SJCRH30 (cell line): ENCODE data around the gene CDC42EP2. TPM values are rescaled to one million over a fixed set of nuclear protein-coding genes. Genes with fewer than 3 reads are reported as not detected.

Experiments
- DNase-seq, 2 experiments: peaks; one replicate each; pipeline ENCODE4 v3.0.0-alpha.2; 2015 to 2020
- H3K27ac ChIP-seq: fragments of 250-450 bp; sonication (Bioruptor Pico); 2 replicates; pipeline ENCODE4 v1.5.1; 2020; ENCODE audit warnings: mild to moderate bottlenecking, moderate library complexity
- H3K27me3 ChIP-seq: fragments of 250-450 bp; sonication (Bioruptor Pico); 2 replicates; pipeline ENCODE4 v1.5.1; 2020; ENCODE audit warnings: mild to moderate bottlenecking, moderate library complexity
- H3K36me3 ChIP-seq: fragments of 250-450 bp; sonication (Bioruptor Pico); 2 replicates; pipeline ENCODE4 v1.5.1; 2020; ENCODE audit warnings: mild to moderate bottlenecking, moderate library complexity
- H3K4me1 ChIP-seq: fragments of 250-450 bp; sonication (Bioruptor Pico); 2 replicates; pipeline ENCODE4 v1.5.1; 2020; ENCODE audit warnings: mild to moderate bottlenecking, moderate library complexity
- H3K4me3 ChIP-seq: fragments of 250-450 bp; sonication (Bioruptor Pico); 2 replicates; pipeline ENCODE4 v1.5.1; 2020; ENCODE audit warnings: mild to moderate bottlenecking, moderate library complexity
- H3K9me3 ChIP-seq: fragments of 250-450 bp; sonication (Bioruptor Pico); replicated peaks from 2 replicates; pipeline ENCODE4 v1.5.1; 2020; ENCODE audit warnings: mild to moderate bottlenecking, moderate library complexity
- total RNA-seq: library from RNA; depleted of rRNA; stranded (reverse); fragments of >200 nt; shearing (Covaris generic); gene quantifications from 2 replicates; pipeline ENCODE4 v1.2.3, GENCODE V29; 2014

The CDC42EP2 gene
- total RNA-seq, 1 experiment from 2014 or later = 5.6 TPM

DNA sequence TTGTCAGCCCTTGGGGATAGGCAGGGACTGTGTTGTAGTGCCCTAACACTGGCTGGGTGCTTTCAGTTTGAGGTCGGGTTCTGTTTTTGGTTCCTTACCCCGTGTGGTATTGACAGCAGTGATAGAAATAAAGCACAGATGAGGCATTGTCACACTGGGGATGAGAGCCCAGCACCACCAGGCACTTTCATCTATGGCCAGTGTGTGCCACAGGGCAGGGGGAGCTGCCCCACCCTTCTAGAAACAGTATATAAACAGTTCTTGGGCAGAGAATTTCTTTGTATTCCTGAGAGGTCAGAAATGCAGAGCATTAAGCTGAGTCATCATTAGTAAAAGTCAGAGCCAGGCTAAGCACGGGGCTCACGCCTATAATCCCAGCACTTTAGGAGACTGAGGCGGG is 23.1 kb upstream of the CDC42EP2 start:
- H3K4me1 ChIP-seq = peaks cover 70% of the 10 kb centered on the region
- peak in 1 of 2 experiments; percentile 33 for DNase-seq
- H3K4me3 ChIP-seq = no peak overlapping the region
- H3K9me3 ChIP-seq = no peaks in the 10 kb centered on the region
- peak overlapping the region; percentile 79 for H3K27ac ChIP-seq
- peaks cover 49% of the 10 kb centered on the region for H3K36me3 ChIP-seq
- no peaks in the 10 kb centered on the region for H3K27me3 ChIP-seq

DNA sequence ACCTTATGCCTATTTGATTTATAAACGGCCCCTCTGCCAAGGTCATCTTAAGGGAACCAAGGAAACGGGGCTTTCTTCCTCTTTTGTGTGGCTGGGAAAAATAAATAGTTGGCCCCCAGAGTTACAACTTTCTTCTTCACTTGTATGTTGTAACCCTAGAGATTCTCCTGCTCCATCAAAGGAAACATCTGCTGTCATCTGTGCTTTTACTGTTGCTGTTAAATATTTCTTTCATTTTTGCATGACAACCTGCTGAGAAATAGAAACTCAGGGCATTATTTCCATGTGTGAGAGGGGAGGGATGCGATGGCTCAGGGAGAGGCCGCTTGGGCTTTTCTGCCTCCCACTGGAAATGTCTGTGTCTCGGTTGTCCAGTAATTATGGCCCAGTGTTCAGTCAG is 21.8 kb upstream of the CDC42EP2 start:
- DNase-seq = no peak
- H3K4me1 ChIP-seq = peaks cover 77% of the 10 kb centered on the region
- peaks cover 44% of the 10 kb centered on the region for H3K36me3 ChIP-seq

DNA sequence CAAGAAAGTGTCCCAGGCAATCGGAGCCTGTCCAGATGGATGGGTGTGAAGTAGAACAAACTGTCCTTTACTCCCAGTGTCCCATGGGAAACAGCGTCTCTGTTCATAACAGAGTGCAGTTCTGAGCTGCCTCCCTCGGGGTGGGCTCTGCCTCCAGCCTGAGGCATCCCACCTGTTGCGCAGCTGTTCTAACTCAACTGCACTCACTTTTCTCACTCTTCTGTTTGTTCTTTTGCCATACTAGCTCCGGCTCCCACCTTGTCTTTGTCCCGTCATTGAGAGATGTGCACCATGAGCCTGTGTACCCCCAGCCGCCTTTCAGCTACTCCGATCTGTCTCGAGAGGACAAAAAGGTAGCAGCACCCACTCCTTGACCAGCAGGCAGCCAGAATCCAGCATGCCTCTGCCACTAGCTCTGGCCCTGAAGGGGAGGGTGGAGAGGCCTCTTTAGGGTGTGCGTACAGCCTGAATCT is 20.7 kb upstream of the CDC42EP2 start:
- peaks cover 41% of the 10 kb centered on the region for H3K36me3 ChIP-seq
- peak; percentile 90 to 97 for DNase-seq
- peaks cover 79% of the 10 kb centered on the region for H3K4me1 ChIP-seq
- H3K9me3 ChIP-seq = no peaks in the 10 kb centered on the region
- no peaks in the 10 kb centered on the region for H3K27me3 ChIP-seq
- H3K4me3 ChIP-seq = no peak overlapping the region
- H3K27ac ChIP-seq = peak overlapping the region; percentile 79

More for the DNA sequence above, 21.8 kb upstream of the CDC42EP2 start:
- Histone ChIP-seq H3K9me3 (no peaks in the 10 kb centered on the region), H3K27me3 (no peaks in the 10 kb centered on the region), H3K4me3 (no peak overlapping the region), H3K27ac (peak overlapping the region; percentile 79)

DNA sequence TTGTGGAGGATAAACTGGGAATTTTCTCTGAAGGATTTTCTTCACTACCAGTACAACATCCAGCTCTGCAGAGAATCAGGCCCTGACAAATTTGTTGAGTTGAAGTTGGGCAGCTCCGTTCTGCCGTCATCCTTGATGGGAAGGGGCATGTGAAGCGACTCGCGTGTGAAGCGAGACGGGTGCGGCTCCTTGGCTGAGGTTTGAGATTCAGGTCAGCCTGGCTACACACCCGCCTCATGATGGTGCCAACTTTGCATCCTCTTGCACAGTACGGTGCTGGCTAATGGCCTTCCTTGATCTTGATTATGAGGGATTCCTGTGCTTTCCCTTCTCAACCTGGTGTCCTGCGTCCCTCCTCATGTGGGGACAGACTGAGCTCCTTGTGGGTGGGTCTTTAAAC is 19.7 kb upstream of the CDC42EP2 start:
- Histone ChIP-seq H3K36me3 (peaks cover 31% of the 10 kb centered on the region), H3K4me3 (no peak overlapping the region), H3K4me1 (peaks cover 75% of the 10 kb centered on the region), H3K27ac (no peak overlapping the region; the same call in 1 of the 2 replicates), H3K9me3 (no peaks in the 10 kb centered on the region), H3K27me3 (no peaks in the 10 kb centered on the region)
- no peak for DNase-seq

DNA sequence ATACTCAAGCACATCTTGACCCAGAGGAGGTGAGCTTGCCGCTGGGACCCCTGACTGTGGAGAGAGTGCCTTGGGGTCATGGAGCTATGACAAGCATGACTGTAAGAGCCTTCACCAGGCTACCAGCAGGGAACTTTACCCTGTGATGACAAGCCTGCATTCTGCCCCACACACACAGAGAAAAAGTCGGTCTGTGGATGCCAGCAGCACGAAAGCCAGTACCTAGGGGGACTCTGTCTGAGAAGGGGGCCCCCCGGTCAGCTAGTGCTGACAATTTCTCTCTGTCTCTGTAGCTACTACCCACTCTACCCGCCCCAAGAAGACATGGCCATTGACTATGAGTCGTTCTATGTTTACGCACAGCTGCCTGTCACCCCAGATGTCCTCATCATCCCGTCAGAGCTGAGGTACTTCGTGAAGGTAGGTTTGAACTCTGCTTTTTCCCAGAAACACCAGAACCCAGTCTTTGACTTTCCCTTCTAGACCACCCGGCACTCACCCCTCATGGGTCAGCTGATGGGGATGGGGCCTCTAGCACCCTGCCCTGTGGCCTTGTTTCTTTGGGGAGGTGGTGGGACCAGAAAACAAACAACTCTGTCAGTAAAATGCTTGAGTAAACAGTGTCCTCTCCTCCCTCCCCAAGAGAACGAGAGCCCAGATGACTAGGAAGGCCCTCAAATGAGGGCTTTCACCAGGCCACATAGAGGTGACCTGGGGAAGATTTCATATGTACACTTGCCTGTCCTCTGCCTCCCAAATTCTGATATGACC is 18.9 kb upstream of the CDC42EP2 start:
- no peak overlapping the region for H3K4me3 ChIP-seq
- H3K36me3 ChIP-seq = peaks cover 25% of the 10 kb centered on the region
- peaks cover 77% of the 10 kb centered on the region for H3K4me1 ChIP-seq
- H3K27me3 ChIP-seq = no peaks in the 10 kb centered on the region
- DNase-seq = no peak
- no peaks in the 10 kb centered on the region for H3K9me3 ChIP-seq
- H3K27ac ChIP-seq = no peak overlapping the region

DNA sequence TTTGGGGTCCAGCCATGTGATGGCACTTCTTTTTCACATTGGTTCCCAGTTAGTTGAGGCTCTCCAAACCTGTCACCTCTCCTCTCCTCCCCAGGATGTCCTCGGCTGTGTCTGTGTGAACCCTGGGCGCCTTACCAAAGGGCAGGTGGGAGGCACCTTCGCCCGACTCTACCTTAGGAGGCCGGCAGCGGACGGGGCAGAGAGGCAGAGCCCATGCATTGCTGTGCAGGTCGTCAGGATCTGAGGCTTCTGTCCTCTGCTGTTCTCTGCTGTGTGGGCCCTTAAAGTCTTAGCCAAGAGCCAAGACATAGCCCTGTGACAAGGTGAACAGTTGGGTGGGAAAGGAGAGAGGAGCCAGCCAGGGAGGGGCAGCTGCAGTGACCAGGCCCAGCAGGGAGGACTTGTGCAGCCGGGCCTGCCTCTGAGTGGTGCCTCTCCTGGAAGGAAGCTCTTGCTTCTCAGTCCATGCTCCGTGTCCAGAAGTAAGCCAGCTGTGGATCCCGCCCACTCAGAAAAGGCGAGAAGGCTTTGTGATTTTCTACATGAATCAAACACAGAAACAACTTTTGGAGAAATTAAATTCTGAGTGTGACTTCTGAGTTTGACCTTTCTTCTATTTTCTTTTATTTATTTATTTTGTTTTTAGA is 17.5 kb upstream of the CDC42EP2 start:
- peaks cover 22% of the 10 kb centered on the region for H3K36me3 ChIP-seq
- peaks cover 75% of the 10 kb centered on the region for H3K4me1 ChIP-seq
- no peaks in the 10 kb centered on the region for H3K9me3 ChIP-seq
- H3K27me3 ChIP-seq = no peaks in the 10 kb centered on the region
- no peak overlapping the region for H3K4me3 ChIP-seq
- DNase-seq = no peak
- no peak overlapping the region for H3K27ac ChIP-seq

DNA sequence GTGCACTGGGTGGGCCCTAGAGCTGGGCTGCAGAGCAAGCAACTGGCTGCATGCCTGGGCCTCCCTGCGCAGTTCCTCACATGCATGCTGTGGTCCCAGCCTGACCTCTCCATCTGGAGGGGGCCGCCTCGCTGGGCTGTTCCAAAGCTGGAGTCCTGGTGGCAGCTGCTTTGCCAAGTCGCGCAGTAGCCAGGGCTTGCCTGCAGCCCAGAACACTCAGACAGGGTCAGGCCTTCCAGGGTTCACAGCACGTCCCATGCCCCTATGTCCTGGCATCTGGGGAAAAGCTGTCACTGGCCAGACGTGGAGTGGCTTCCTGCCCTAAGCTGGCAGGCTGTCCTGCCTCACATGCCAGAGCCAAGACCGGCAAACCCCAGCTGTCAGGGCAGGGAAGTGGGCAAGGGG is 16.5 kb upstream of the CDC42EP2 start:
- Histone ChIP-seq H3K9me3 (no peaks in the 10 kb centered on the region), H3K4me3 (no peak overlapping the region), H3K27ac (peak overlapping the region; percentile 67), H3K4me1 (peaks cover 74% of the 10 kb centered on the region), H3K36me3 (peaks cover 22% of the 10 kb centered on the region), H3K27me3 (no peaks in the 10 kb centered on the region)
- peak; percentile 76 to 80 for DNase-seq

DNA sequence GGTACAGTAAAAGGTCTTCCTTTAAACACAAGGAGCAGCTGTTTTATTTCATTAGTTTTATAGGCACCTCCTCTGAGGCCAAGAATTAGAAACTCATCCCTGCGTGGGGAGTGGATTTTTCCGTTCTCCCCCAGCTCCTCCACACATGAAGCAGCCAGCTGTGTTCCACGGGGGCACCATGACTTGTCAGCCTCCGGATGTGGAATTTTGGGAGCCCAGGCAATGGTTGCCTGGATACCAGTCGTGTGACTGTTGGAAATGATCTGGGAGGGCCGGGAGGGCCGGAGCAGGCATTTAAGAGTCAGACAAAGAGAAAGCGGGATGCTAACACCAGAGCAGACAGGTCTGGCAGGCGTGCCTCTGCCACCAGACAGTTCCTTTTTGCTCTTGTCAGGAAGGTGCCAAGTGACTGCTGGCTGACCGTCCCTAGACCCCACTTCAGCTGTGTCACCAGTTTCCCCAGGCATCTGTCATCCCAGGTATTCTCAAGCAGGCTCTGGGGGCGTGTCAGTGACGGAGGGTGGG is 15.9 kb upstream of the CDC42EP2 start:
- H3K36me3 ChIP-seq = peaks cover 22% of the 10 kb centered on the region
- H3K27me3 ChIP-seq = no peaks in the 10 kb centered on the region
- H3K27ac ChIP-seq = peak overlapping the region; percentile 67
- H3K9me3 ChIP-seq = no peaks in the 10 kb centered on the region
- peaks cover 68% of the 10 kb centered on the region for H3K4me1 ChIP-seq
- DNase-seq = peak; percentile 31 to 50
- H3K4me3 ChIP-seq = no peak overlapping the region

DNA sequence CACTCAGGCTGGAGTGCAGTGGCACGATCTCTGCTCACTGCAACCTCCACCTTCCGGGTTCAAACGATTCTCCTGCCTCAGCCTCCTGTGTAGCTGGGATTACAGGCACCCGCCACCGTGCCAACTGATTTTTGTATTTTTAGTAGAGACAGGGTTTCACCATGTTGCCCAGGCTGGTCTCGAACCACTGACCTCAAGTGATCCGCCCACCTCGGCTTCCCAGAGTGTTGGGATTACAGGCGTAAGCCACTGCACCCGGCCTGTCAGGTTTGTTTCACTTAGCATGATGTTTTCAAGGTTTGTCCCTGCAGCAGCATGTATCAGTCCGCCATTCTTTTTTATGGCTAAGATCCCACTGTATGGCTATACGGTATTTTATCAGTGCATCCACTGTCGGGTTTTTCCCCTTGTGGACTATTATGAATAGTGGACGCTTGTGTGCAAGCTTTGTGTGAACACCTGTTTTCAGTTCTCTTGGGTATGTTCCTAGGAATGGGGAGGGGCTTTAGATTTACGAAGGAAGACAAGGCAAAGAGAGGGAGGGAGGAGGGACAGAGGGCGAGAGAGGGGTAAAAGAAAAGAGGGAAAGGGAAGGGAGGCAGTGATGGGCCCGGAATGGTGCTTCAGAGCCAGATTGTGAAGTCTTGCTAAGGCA is 13.9 kb upstream of the CDC42EP2 start:
- no peaks in the 10 kb centered on the region for H3K27me3 ChIP-seq
- peak overlapping the region; percentile 81 for H3K27ac ChIP-seq
- peaks cover 11% of the 10 kb centered on the region; the same call in 1 of the 2 replicates for H3K36me3 ChIP-seq
- H3K4me1 ChIP-seq = peaks cover 55% of the 10 kb centered on the region
- peak; percentile 74 to 93 for DNase-seq
- H3K9me3 ChIP-seq = no peaks in the 10 kb centered on the region
- H3K4me3 ChIP-seq = no peak overlapping the region

DNA sequence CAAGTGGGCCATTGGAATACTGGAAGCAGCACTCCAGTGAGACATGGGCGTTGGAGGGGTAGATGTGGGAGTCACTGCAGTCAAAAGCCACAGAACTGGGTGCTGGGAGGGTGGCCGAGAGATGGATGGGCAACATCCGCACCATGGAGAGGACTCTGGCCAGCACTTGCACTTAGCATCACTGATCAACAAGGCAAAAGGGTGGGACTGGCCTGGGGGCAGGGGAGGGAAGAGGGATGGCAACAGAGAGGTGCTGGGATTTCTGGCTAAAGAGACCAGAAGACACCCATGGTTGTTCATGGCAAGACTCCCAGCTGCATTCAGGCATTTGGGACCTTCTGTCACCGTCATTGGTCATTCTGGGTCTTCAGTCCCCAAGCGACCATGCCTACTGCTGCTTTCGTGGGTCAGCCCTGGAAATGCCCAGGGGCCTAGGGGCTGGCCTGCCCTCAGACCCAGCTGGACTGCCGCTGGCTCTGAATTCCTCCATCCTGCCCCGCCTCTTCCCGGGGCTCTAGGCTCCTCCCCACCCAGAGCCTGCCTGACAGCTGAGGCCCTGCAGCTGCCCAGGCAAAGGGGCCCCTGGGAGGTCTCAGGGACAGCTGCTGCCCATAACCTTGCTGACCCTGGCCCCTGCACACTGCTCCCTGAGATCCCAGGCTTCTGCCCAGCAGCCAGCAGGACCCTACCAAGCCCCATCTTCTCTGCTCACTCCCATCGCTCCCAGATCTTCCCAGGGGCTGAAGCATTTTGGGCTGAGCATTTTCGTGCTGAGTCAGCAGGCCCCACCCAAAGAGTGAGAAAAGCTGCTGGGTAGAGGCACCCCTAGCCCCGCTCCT is 13.0 kb upstream of the CDC42EP2 start:
- peak; percentile 96 to 97 for DNase-seq
- H3K36me3 ChIP-seq = peaks cover 6% of the 10 kb centered on the region; the same call in 1 of the 2 replicates
- no peaks in the 10 kb centered on the region for H3K9me3 ChIP-seq
- peaks cover 55% of the 10 kb centered on the region for H3K4me1 ChIP-seq
- H3K4me3 ChIP-seq = no peak overlapping the region
- H3K27me3 ChIP-seq = no peaks in the 10 kb centered on the region
- peak overlapping the region; percentile 81 for H3K27ac ChIP-seq

DNA sequence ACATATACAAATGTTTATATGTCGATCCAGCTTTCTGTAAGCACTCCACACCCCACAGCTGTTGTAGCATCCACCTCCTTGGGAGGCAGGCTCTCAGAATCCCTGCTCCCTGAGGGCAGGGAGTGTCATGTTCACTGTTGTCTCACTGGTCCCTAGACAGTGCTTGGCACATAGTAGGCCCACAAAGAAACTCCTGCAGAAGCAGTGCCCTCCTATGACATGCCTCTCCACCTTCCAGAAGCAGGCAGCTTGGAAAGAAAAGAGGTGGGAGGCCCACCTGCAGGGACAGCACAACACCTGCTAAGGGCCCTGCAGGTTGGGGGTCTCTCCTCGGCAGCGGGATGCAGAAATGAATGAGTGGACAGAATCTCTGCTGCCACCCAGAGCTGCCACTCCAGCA is 11.1 kb upstream of the CDC42EP2 start:
- H3K4me3 ChIP-seq = no peak overlapping the region
- DNase-seq = no peak
- no peaks in the 10 kb centered on the region; the same call in 1 of the 2 replicates for H3K36me3 ChIP-seq
- no peaks in the 10 kb centered on the region for H3K9me3 ChIP-seq
- H3K4me1 ChIP-seq = peaks cover 47% of the 10 kb centered on the region
- H3K27ac ChIP-seq = no peak overlapping the region
- H3K27me3 ChIP-seq = no peaks in the 10 kb centered on the region

DNA sequence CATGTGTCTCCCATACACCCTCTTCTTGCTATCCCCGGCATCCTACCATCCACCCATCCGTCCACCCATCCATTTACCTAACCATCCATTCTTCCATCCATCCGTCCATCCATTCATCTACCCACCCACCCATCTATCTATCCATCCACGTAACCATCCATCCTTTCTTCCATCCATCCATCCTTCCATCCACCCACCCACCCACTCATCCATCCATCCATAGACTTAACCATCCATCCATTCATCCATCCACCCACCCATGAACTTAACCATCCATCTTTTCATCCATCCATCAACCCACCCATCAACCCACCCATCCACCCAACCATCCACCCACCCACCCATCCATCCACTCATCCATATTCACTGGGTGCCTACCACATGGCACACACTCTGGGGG is 10.6 kb upstream of the CDC42EP2 start:
- no peaks in the 10 kb centered on the region; the same call in 1 of the 2 replicates for H3K36me3 ChIP-seq
- H3K4me1 ChIP-seq = peaks cover 47% of the 10 kb centered on the region
- no peaks in the 10 kb centered on the region for H3K9me3 ChIP-seq
- H3K4me3 ChIP-seq = no peak overlapping the region
- H3K27ac ChIP-seq = no peak overlapping the region
- no peaks in the 10 kb centered on the region for H3K27me3 ChIP-seq
- no peak for DNase-seq

DNA sequence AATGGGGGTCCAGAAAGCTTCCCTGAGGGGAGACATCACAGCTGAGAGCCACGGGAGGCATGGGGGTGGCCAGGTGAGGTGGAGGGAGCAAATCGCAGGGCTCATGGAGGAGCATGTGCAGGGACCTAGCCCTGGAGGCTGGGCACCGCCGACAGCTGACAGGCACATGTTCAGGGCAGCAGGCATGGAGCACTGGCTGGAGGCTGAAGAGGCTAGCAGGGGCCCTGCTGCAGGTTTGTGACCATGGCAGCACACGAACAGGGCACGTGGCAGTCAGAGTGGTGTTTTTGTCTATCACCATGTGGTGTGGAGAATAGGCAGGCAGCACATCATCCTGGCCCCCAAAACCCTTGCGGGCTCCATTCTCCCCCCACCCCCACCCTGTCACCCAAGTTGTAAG is 10.1 kb upstream of the CDC42EP2 start:
- DNase-seq = no peak
- Histone ChIP-seq H3K27ac (no peak overlapping the region), H3K4me1 (peaks cover 45% of the 10 kb centered on the region)

More for the DNA sequence above, 10.1 kb upstream of the CDC42EP2 start:
- no peaks in the 10 kb centered on the region for H3K27me3 ChIP-seq
- no peaks in the 10 kb centered on the region for H3K9me3 ChIP-seq
- H3K36me3 ChIP-seq = no peaks in the 10 kb centered on the region; the same call in 1 of the 2 replicates
- no peak overlapping the region for H3K4me3 ChIP-seq
